HCEC 1CT (cell line): Measurements from ENCODE around the gene IFNK.
"Not testable (repeated sequence)": the region's sequence is repeated elsewhere in the genome, so short reads cannot be mapped to it uniquely, and the experiment has no call there.

Experiments used
- DNase-seq: peaks from one replicate; pipeline ENCODE4 v3.0.0-alpha.2; 2017

IFNK gene, protein sequence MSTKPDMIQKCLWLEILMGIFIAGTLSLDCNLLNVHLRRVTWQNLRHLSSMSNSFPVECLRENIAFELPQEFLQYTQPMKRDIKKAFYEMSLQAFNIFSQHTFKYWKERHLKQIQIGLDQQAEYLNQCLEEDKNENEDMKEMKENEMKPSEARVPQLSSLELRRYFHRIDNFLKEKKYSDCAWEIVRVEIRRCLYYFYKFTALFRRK

DNA sequence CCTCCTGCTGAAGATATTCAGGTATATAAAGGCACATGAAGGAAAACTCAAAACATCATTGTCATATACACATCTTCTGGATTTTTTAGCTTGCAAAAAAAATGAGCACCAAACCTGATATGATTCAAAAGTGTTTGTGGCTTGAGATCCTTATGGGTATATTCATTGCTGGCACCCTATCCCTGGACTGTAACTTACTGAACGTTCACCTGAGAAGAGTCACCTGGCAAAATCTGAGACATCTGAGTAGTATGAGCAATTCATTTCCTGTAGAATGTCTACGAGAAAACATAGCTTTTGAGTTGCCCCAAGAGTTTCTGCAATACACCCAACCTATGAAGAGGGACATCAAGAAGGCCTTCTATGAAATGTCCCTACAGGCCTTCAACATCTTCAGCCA, at the start of gene IFNK:
IFNK (plus strand) TSS at position 55 of the 400 bp plus-strand sequence; CDS start at position 102, 47 bp downstream.
- no peak for DNase-seq

DNA sequence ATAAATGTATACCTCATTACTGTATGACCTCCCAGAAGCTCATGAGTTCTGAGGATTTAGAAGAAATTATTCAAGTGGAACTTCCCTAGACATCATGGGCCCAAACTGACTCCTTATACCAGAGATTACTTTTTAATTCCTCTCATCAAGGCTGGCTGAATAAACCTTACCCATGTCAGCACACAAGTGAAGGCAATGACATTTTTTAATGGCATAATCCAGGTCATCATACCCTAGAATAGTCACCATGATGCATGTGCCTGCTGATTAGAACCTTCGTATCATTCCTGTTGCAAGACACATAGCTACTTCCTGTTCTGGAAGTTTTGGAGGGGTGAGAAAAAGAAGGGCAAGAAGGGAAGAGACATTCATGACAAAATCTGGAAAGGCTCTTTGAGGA, 49.8 kb upstream of the IFNK start:
- DNase-seq = no peak

DNA sequence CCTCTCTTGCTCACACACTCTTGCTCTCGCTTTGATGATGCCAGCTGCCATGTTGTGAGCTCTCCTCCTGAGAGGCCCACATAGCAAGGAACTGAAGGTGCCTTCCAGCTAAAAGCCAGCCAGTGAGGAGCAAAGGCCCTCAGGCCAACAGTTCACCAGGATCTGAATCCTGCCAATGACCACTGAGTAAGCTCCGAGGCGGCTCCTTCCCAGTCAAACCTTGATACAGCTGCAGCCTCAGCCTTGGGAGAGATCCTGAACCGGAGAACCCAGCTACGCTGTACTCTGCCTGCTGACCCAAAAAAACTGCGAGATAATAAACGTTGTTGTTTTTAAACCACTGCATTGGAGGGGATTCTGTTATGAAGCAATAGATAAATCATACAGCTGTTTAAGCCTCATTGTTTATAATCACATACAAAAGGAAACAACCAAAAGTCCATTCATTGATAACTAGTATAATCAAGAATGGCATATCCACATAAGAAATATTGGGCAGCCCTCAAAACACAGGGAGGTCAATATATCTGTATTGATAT, 49.0 kb upstream of the IFNK start:
- no peak for DNase-seq

DNA sequence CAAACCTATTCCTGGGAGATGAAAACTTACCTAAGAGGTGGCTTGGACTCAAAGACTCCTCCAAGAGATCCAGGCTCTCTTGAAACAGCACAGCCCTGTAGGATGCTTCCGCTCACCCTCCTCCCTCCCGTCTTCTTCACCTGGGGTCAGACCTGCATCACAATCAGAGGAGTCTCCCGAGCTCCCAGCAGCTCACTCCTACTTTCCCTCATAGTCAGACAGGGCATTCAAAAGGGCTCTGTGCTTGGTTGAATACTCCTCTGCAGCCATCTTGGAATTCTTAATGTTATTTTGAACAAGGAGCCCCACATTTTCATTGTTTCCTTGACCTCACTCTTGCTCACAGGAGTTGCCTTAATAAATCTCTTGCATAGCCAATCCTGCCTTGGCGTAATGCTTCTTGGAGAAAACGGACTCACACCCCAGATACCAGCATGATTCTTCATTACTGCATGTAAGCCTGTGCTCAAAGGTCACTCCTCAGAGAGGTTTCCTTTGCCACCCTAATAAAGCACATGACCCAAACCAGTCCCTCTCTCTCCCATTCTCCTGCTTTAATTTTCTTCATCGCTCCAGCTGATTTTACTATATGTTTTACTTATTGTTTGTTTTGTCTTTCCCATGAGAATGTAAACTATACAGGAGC, 47.1 kb upstream of the IFNK start:
- DNase-seq = no peak

DNA sequence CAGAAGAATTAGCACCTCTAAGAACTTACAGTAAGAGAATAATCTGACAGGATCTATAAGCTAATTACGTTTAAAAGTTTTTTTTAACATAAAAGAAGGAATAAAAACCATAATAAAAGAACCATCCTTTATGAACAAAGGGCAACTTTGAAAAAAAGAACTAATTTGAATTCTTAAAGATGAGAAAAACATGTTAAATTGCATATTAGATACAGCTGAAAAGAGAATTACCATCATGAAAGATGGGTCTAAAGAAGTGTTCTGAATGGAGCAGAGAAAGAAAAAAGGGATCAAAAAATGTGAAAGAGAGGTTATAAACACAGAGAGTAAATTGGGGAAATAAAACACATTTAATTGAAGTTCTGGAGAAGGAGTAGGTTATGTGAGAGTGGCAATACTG, 45.8 kb upstream of the IFNK start:
- no peak for DNase-seq

DNA sequence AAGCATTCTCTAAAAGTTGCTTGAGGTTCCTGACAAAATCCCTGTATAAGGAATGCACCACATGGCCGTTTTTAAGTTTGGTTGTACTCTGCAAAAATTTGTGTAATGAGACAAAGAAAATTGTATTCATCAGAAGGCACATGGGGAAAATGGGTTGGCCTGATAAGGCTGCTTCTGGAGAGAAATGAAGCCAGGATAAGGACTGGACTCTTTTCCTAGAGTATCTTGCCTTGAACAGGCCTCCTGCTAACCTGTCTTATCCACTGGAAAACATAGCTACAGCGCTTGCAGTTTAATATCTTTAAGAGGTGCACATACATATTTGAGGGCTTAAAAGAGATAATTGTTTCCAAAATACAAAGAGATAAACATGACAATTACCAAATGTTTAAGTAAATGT, 41.4 kb upstream of the IFNK start:
- DNase-seq = no peak

DNA sequence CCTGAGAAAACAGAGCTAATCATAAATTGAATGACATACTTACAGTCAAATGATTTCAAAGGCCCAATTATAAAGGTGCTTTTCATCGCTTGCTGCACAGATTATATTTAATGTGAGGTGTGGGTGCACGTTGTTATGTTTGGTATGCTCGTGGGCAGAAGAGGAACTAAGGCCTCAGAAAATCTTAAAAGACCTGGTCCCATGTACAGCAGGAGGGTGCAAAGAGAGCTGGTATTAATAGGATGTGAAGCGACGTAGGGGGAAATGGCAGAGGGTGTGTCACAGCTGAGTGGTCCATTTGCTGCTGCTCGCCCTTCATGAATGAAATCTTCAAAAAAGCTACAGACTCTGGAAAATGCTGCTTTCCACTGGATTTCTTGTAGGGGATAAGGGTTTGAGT, 40.5 kb upstream of the IFNK start:
- DNase-seq = no peak

DNA sequence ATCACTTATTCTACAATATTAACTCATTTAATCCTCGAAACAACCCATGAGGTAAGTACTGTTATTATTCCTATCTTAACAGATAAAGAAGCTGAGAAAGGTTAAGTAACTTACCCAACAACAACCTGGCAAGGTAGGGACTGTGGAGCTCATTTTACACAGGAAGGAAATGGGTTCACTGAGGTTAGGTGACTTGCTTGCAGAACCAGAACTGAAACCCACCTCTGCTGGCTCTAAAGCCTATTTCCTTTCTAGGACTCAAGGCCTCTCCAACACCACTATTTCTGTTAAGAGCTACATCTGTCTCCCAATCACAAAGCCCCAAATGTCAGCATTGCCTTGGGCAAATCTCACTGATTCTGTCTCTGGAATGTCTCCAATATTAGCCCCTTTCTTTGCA, 38.9 kb upstream of the IFNK start:
- no peak for DNase-seq

DNA sequence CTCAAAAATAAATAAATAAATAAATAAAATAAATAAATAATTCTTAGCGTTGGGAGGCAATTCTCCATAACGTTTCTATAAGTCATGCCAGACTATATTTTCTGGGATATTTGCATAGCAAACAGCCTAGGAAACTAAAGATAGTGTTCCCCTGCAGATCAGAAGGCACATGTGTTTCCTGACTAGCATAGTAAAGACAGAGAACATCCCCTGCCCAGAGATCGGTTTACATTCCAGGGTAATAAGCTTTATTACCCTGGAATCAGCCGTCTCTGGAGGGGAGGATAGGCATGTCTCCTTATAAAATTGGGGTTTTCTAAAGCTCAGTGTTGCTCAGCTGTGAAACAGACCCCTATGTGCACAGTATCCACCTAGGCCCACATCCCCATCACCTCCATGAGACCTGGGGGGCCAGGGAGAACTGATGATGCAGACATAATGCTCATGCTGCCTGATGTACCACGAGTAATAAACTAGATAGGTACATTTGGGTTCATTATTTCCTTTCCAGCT, 36.9 kb upstream of the IFNK start:
- no peak for DNase-seq

DNA sequence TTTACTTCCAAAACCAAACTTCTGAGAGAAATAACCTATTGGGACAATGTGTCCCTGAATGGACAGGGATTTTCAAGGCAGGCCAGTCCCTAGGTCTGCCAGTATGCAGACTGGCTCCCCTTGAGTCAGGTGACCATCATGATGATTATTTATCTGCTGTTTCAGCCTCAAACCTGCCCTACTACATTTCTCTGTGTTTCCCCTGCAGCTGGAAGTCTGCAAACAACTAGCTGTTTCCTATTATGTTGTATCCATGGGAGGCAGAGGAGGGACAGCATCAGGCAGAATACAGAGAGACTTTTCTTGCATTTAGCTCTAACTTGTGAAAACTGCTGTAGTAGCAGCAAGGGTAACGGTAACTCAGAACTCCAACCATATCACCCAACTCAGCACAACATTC, 36.2 kb upstream of the IFNK start:
- DNase-seq = no peak

DNA sequence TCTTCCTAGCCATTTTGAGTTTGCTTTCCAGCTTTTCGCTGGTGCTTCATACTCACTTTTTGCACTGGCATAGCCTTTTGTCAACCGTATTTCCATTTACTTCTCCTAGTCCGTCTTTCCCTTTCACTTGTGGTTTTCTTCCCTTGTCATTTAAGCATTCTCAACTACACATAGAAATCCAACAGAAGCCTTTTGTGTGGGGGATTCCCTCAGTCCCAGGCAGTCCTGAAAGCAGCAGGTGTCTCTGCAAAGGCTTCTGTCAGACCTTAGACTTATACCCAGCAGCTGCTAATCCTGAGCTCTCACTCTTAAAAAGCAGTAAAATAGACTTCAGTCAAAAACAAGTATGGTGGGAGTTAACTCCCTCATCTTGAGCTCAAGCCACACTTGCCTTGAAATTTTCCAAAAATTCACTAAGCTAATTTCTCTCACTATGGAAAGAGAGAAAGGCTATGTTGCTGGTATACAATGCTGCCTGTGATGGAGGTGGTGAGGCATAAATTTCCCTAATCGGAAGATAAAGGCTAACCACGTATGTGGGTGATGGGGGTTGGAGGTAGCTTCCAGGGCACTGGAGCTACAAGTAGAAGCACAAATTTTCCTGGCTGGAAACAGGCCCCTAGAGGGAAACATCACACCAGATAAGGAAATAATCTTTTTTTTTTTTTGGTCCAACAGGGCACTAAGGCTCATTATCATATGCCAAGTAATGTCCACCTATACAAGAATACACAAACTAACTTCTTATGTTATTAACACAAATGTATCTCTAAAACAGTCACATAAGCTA, 34.8 kb upstream of the IFNK start:
- DNase-seq = no peak

DNA sequence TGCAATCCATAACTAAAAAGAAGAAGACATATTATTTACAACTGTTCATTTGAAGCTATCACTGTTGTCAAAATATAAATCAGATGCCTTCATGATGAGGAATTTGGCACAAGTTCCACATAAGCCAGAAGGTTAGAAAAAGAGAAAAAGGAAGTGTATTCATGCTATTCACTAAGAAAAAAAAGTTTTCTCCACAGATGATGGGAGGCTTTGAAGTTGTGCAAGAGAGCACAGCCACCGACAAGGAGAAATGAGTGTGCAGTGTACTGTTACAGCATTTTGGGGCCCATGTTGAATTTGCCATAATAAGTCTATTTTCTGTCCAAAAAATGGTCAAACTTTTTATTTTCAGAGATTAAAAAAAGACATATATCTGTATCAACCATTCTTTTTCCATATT, 32.9 kb upstream of the IFNK start:
- no peak for DNase-seq

DNA sequence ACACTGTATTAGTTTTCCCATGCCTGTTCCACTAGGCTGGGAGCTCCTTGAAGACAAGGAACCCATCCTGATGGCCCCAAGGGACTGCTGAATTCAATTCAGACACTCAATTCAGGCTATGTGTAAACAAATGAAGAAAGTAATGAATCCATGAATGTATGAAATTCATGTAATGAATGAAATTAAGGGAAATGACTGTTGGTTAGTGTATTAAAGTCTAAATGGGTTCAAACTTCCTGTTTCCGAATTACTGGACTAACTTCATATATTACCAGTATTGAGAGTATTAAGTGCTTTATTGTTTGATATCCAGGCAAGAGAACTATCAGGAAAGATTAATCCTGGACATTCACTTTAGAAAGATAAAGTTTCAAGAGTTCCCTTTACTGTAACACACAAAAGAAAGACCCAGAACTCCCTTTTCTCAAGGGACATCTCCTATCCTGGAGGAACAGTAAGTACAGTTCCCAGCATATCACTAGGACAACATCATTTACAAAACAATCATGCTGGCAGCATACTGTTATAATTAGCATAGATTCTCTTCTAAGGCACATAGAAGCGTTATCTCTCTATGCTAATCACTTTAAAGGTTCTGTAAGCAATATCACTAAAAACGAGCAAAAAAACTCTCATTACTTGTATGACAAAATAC, 28.5 kb upstream of the IFNK start:
- DNase-seq = no peak

DNA sequence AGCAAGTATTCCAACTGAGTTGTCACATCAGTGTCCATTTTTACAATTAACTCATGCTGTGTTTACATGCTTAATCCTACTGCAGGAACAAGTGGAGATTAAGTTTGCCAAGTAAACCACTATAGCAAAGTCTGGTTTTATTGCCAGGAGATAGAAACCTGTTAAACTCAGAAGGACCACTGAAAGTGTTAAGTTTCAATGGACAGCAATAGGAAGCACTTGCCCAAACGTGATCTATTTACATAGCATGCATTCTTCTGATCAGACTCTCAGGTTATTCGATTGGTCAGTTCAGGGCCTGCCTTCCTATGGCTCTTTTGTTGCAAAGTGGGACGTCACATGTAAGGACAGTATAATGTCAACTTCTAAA, 28.0 kb upstream of the IFNK start:
- no peak for DNase-seq

DNA sequence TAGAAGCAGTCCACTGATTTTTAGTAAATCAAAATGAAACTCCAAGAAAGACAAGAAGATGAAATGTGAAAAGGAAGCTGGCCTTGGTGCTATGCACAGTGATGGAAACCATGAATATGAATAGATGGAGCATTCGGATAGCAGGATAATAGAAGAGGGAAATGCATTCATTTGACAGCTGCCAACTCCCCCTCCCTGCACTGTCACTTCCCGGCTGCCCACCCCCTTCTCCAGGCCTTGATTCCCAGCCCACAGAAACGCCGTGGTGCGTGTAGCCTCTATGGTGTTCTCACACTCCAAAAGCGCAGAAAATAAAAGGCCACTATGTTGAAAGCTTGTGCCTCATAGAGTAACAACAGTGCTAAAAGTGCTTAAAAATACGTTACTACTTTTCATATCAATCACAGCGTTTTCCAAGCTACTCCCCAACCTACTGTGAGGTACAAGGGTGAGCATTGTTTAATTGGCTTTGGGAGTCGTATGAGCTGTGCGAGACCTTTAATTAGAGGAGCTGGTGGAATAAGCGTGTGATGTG, 26.1 kb upstream of the IFNK start:
- no peak for DNase-seq

DNA sequence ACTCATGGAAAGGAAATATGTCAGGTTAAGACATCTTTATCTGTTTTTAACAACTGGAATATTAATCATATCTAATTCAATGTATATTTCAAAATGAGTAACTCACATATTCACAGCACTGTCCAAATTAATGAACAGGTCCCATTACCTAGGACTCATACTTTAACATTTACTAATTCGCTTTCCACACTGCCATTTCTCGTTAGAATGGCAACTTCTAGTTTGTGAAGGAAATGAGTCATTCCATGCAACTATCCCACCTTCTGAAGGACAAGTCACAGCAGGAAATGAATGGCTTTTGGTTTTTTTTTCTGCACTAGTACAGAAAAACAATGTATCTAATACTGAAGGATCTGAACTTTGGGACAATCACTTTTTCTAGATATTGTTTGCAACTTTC, 24.6 kb upstream of the IFNK start:
- peak; percentile 6 for DNase-seq

DNA sequence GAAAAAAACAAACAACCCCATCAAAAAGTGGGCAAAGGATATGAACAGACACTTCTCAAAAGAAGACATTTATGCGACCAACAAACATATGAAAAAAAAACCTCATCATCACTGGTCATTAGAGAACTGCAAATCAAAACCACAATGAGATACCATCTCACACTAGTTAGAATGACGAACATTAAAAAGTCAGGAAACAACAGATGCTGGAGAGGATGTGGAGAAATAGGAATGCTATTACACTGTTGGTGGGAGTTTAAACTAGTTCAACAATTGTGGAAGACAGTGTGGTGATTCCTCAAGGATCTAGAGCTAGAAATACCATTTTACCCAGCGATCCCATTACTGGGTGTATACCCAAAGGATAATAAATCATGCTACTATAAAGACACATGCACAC, 23.2 kb upstream of the IFNK start:
- not testable (repeated sequence) for DNase-seq

DNA sequence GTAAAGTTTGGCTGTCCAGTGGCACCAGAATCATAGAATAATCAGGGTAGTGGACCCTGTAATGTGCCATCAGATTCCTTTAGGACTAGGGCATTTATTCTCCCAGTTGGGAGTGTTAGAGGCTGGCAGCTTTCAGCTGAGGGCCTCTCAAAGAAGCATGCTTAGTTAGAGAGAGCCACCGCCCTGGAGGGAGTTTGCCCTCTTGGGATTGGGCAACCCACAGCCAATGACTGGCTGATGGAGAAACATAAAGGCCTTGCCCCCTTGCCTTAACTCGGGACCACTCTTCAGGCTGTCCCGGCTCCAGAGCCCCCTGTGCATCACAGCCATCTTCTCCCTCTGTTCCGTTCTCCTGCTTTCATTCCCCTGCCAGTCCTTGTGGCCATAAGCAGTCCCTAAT, 20.5 kb upstream of the IFNK start:
- DNase-seq = no peak

DNA sequence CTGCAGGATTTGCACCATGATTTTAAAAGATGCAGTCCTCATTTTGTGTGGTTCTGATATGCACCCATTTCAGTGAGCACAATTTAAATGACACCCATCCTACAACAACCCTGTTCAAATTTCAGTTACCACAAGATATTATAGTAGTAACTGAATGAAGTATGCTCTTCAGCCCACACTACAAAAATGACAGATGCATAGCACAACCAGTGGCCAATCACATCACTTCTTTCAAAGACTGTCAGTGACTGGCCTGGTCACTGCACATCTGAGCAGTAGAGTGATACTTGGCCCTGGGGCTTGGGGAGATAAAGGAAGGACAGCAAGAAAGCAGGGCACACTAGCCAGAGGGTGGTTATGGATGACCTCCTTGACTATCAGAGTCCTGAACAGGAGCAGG, 19.8 kb upstream of the IFNK start:
- no peak for DNase-seq

DNA sequence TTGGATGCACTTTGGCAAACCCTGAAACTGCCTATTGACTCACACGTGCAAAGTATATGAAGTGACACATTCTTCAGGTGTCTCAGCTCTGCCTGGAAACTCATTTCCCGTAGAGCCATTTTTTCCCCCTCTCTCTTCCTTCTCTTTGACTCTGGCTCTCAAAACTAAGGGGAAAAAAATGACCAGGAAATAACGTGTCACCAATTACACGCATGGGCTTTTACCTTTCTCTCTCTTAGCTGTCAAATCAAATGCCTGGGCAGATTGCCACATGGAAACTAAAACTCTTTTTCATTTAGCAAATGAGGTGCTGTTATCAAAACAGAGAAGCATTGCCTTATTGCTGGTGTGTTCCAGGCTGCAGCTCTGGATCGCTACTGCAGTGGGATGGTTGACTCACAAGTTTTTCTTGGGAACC, 18.3 kb upstream of the IFNK start:
- DNase-seq = no peak

DNA sequence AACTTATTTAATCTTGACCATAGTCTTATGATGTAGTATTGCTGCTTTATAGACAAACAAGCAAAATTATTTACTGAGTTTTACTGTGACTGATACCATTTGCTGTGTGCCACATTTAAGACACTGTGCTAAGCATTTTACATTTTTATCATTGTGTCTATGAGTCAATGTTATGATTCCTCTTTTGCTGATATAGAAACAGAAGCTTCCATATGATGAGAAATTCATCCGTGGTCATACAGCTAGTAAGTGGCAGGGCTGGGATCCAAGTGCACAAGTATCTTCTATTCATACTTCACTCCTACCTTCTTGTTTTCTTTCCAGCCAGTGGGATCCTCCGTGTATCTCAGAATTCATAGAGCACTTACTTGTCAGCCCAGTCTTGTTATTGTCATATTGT, 17.1 kb upstream of the IFNK start:
- no peak for DNase-seq

DNA sequence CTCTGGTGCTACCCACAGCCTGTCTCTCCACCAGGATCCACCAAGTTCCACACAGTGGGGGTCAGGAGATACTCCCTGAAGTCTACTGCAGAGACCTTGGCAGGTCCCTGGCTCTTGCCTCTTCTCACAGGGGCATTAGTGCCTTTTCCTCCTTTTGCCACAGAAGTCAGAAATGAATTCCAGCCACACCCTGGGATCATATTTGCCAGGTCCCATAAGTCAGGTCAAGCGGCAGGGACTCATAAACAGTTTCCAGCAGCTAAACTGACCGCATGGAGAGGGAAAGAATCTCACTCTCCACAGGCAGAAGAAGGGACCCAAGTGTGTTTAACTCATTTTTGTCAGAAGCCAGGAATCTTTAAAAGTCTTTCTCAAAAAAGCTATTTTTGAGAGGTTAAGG, 13.3 kb upstream of the IFNK start:
- DNase-seq = no peak

DNA sequence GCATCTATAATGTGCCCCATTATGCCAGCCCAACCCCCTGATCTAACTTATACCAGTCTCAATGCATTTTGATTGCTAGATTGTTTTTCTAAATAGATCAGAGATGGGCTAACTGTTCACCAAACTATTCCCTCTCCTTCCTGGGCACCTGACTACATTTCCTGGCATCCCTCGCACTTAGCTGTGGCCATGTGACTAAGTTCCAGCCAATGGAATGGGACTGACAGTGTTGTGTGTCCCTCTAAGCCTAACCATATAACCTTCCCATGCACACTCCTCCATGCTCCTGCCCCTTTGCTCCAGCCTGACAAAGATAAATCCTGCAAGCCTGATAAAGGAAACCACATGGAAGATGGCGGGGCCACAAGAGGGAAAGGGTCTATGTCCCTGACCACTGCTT, 12.3 kb upstream of the IFNK start:
- DNase-seq = no peak
